Small intestine (tissue), 4 donors: ENCODE measurements around the gene TRIM24. TPM values are rescaled to one million over a fixed set of nuclear protein-coding genes. Genes with fewer than 3 reads are reported as not detected.

Source experiments
- polyA plus RNA-seq, 4 donors: library from polyadenylated mRNA; stranded (reverse) in 3 of 4; unstranded in 1 of 4; fragments of 200-250 nt in 3 of 4; fragments of 120-200 nt in 1 of 4; gene quantifications; one replicate each; pipeline versions ENCODE4 v1.2.1 to v1.2.3, GENCODE V29; 2013
- donor health status: healthy with polysubstance abuse.
- donor health status: Bipolar disorder and iron deficiency.
- donor health status: healthy.

Gene TRIM24
- polyA plus RNA-seq, 4 donors, result 5.8 to 37.3 (median 9.8) TPM

Other genes starting within 250 kb of the TRIM24 start
- gene SVOPL, start 241.1 kb downstream of the TRIM24 start, polyA plus RNA-seq, result 1 to 10 TPM in 1 of 4 donors, under 1 TPM in 1, not detected in 2; 0.10 to 7.6 TPM